Measurements from ENCODE around the gene LHX3.

Gene LHX3

GRCh38 chr9:136175616-136176197 is 29.2 kb downstream of the LHX3 start:
- Histone ChIP-seq H3K36me3 (ENCODE audit: control insufficient read depth in 4 of 4, insufficient read depth in 4 of 4, low read length in 3 of 4) (no peaks in the 10 kb centered on the region), H3K27ac (ENCODE audit: insufficient read depth in 1 of 2, low read depth in 1 of 2, low read length in 2 of 2, poor library complexity in 1 of 2, severe bottlenecking in 2 of 2) (no peak overlapping the region), H3K27me3 (replicated peaks in 2 of 5; ENCODE audit: control insufficient read depth in 4 of 5, insufficient read depth in 5 of 5, low read length in 4 of 5) (peaks cover 0 to 30% (median 6%) of the 10 kb centered on the region in 5 experiments), H3K4me3 (ENCODE audit: control insufficient read depth in 1 of 7, extremely low read depth in 1 of 7, insufficient read depth in 4 of 7, low read depth in 2 of 7, low read length in 6 of 7) (no peak overlapping the region), H3K4me1 (ENCODE audit: control extremely low read depth in 1 of 4, control insufficient read depth in 4 of 4, insufficient read depth in 4 of 4, low read length in 3 of 4) (no peaks in the 10 kb centered on the region), H3K9me3 (ENCODE audit: control extremely low read depth in 1 of 5, control insufficient read depth in 4 of 5, insufficient read depth in 2 of 5, low read depth in 1 of 5, low read length in 4 of 5) (no peaks in the 10 kb centered on the region)
- 83% methylated on average over 10 of the region's 12 CpGs for WGBS (ENCODE audit: insufficient coverage)
- CTCF ChIA-PET: interaction anchor here (0.7 to 1.4 kb wide), 3 partner anchors 11 to 213 kb away, joined by 3 to 4 read pairs (median 3); no protein-coding TSS in a partner anchor
- POLR2A ChIA-PET: no interaction called here
- no peak for DNase-seq

- CTCF ChIA-PET: interaction anchor here (0.7 to 1.4 kb wide), 3 partner anchors 12 to 213 kb away, joined by 3 to 4 read pairs (median 3); no protein-coding TSS in a partner anchor
- Histone ChIP-seq H3K27me3 (replicated peaks in 2 of 5; ENCODE audit: control insufficient read depth in 4 of 5, insufficient read depth in 5 of 5, low read length in 4 of 5) (peaks cover 0 to 25% (median 6%) of the 10 kb centered on the region in 5 experiments), H3K4me1 (ENCODE audit: control extremely low read depth in 1 of 4, control insufficient read depth in 4 of 4, insufficient read depth in 4 of 4, low read length in 3 of 4) (no peaks in the 10 kb centered on the region), H3K4me3 (ENCODE audit: control insufficient read depth in 1 of 7, extremely low read depth in 1 of 7, insufficient read depth in 4 of 7, low read depth in 2 of 7, low read length in 6 of 7) (no peak overlapping the region), H3K36me3 (ENCODE audit: control insufficient read depth in 4 of 4, insufficient read depth in 4 of 4, low read length in 3 of 4) (no peaks in the 10 kb centered on the region), H3K9me3 (ENCODE audit: control extremely low read depth in 1 of 5, control insufficient read depth in 4 of 5, insufficient read depth in 2 of 5, low read depth in 1 of 5, low read length in 4 of 5) (no peaks in the 10 kb centered on the region), H3K27ac (ENCODE audit: insufficient read depth in 1 of 2, low read depth in 1 of 2, low read length in 2 of 2, poor library complexity in 1 of 2, severe bottlenecking in 2 of 2) (no peak overlapping the region)
- WGBS (ENCODE audit: insufficient coverage): 82% methylated on average over 7 of the region's 8 CpGs
- no peak for DNase-seq
- POLR2A ChIA-PET: no interaction called here
These were observed 29.9 kb downstream of the LHX3 start for GRCh38 chr9:136174779-136175615.

- no peak overlapping the region for H3K27ac ChIP-seq (ENCODE audit: insufficient read depth in 1 of 2, low read depth in 1 of 2, low read length in 2 of 2, poor library complexity in 1 of 2, severe bottlenecking in 2 of 2)
- H3K27me3 ChIP-seq (replicated peaks in 2 of 5; ENCODE audit: control insufficient read depth in 4 of 5, insufficient read depth in 5 of 5, low read length in 4 of 5): peaks cover 0 to 19% (median 2%) of the 10 kb centered on the region in 5 experiments
- CTCF ChIA-PET: no interaction called here
- H3K4me3 ChIP-seq (ENCODE audit: control insufficient read depth in 1 of 7, extremely low read depth in 1 of 7, insufficient read depth in 4 of 7, low read depth in 2 of 7, low read length in 6 of 7): no peak overlapping the region
- WGBS (ENCODE audit: insufficient coverage): 98% methylated on average over 7 of the region's 14 CpGs
- POLR2A ChIA-PET: no interaction called here
- no peaks in the 10 kb centered on the region for H3K9me3 ChIP-seq (ENCODE audit: control extremely low read depth in 1 of 5, control insufficient read depth in 4 of 5, insufficient read depth in 2 of 5, low read depth in 1 of 5, low read length in 4 of 5)
- DNase-seq: no peak
- no peaks in the 10 kb centered on the region for H3K4me1 ChIP-seq (ENCODE audit: control extremely low read depth in 1 of 4, control insufficient read depth in 4 of 4, insufficient read depth in 4 of 4, low read length in 3 of 4)
- H3K36me3 ChIP-seq (ENCODE audit: control insufficient read depth in 4 of 4, insufficient read depth in 4 of 4, low read length in 3 of 4): no peaks in the 10 kb centered on the region
These were observed 31.2 kb downstream of the LHX3 start for GRCh38 chr9:136173648-136174290.

GRCh38 chr9:136172412-136173079 is 32.4 kb downstream of the LHX3 start:
- Histone ChIP-seq H3K9me3 (ENCODE audit: control extremely low read depth in 1 of 5, control insufficient read depth in 4 of 5, insufficient read depth in 2 of 5, low read depth in 1 of 5, low read length in 4 of 5) (no peaks in the 10 kb centered on the region), H3K36me3 (ENCODE audit: control insufficient read depth in 4 of 4, insufficient read depth in 4 of 4, low read length in 3 of 4) (no peaks in the 10 kb centered on the region), H3K27ac (ENCODE audit: insufficient read depth in 1 of 2, low read depth in 1 of 2, low read length in 2 of 2, poor library complexity in 1 of 2, severe bottlenecking in 2 of 2) (no peak overlapping the region), H3K4me1 (ENCODE audit: control extremely low read depth in 1 of 4, control insufficient read depth in 4 of 4, insufficient read depth in 4 of 4, low read length in 3 of 4) (no peaks in the 10 kb centered on the region), H3K27me3 (replicated peaks in 2 of 5; ENCODE audit: control insufficient read depth in 4 of 5, insufficient read depth in 5 of 5, low read length in 4 of 5) (peaks cover 0 to 14% (median 0%) of the 10 kb centered on the region in 5 experiments), H3K4me3 (ENCODE audit: control insufficient read depth in 1 of 7, extremely low read depth in 1 of 7, insufficient read depth in 4 of 7, low read depth in 2 of 7, low read length in 6 of 7) (no peak overlapping the region)
- WGBS (ENCODE audit: insufficient coverage): over 99% methylated on average over 16 of the region's 16 CpGs
- ChIA-PET POLR2A (no interaction called here), CTCF (interaction anchor here (1.1 to 2.0 kb wide), 2 partner anchors 52 to 111 kb away, joined by 4 to 7 read pairs; no protein-coding TSS in a partner anchor)
- no peak for DNase-seq

GRCh38 chr9:136171801-136172411 is 33.0 kb downstream of the LHX3 start:
- no peak for DNase-seq
- peaks cover 0 to 14% (median 0%) of the 10 kb centered on the region in 5 experiments for H3K27me3 ChIP-seq (replicated peaks in 2 of 5; ENCODE audit: control insufficient read depth in 4 of 5, insufficient read depth in 5 of 5, low read length in 4 of 5)
- H3K27ac ChIP-seq (ENCODE audit: insufficient read depth in 1 of 2, low read depth in 1 of 2, low read length in 2 of 2, poor library complexity in 1 of 2, severe bottlenecking in 2 of 2): no peak overlapping the region
- ChIA-PET CTCF (interaction anchor here (1.1 to 2.0 kb wide), 5 partner anchors 15 to 111 kb away, joined by 3 to 7 read pairs (median 5); no protein-coding TSS in a partner anchor), POLR2A (no interaction called here)
- no peaks in the 10 kb centered on the region for H3K9me3 ChIP-seq (ENCODE audit: control extremely low read depth in 1 of 5, control insufficient read depth in 4 of 5, insufficient read depth in 2 of 5, low read depth in 1 of 5, low read length in 4 of 5)
- no peaks in the 10 kb centered on the region for H3K36me3 ChIP-seq (ENCODE audit: control insufficient read depth in 4 of 4, insufficient read depth in 4 of 4, low read length in 3 of 4)
- no peak overlapping the region for H3K4me3 ChIP-seq (ENCODE audit: control insufficient read depth in 1 of 7, extremely low read depth in 1 of 7, insufficient read depth in 4 of 7, low read depth in 2 of 7, low read length in 6 of 7)
- WGBS (ENCODE audit: insufficient coverage): 90% methylated on average over 8 of the region's 11 CpGs
- H3K4me1 ChIP-seq (ENCODE audit: control extremely low read depth in 1 of 4, control insufficient read depth in 4 of 4, insufficient read depth in 4 of 4, low read length in 3 of 4): no peaks in the 10 kb centered on the region

GRCh38 chr9:136171009-136171800 is 33.7 kb downstream of the LHX3 start:
- Histone ChIP-seq H3K4me1 (ENCODE audit: control extremely low read depth in 1 of 4, control insufficient read depth in 4 of 4, insufficient read depth in 4 of 4, low read length in 3 of 4) (no peaks in the 10 kb centered on the region), H3K4me3 (ENCODE audit: control insufficient read depth in 1 of 7, extremely low read depth in 1 of 7, insufficient read depth in 4 of 7, low read depth in 2 of 7, low read length in 6 of 7) (no peak overlapping the region), H3K27me3 (replicated peaks in 2 of 5; ENCODE audit: control insufficient read depth in 4 of 5, insufficient read depth in 5 of 5, low read length in 4 of 5) (peaks cover 0 to 14% (median 0%) of the 10 kb centered on the region in 5 experiments), H3K9me3 (ENCODE audit: control extremely low read depth in 1 of 5, control insufficient read depth in 4 of 5, insufficient read depth in 2 of 5, low read depth in 1 of 5, low read length in 4 of 5) (no peaks in the 10 kb centered on the region), H3K27ac (ENCODE audit: insufficient read depth in 1 of 2, low read depth in 1 of 2, low read length in 2 of 2, poor library complexity in 1 of 2, severe bottlenecking in 2 of 2) (no peak overlapping the region), H3K36me3 (ENCODE audit: control insufficient read depth in 4 of 4, insufficient read depth in 4 of 4, low read length in 3 of 4) (no peaks in the 10 kb centered on the region)
- no peak for DNase-seq
- ChIA-PET CTCF (interaction anchor here (0.6 to 2.5 kb wide), 16 partner anchors 9 to 115 kb away, joined by 3 to 15 read pairs (median 3); no protein-coding TSS in a partner anchor), POLR2A (no interaction called here)
- WGBS (ENCODE audit: insufficient coverage): 84% methylated on average over 15 of the region's 16 CpGs

Data from common myeloid progenitor, CD34-positive (primary cell).